ENCODE results near the gene GPR82. TPM values are rescaled to one million over a fixed set of nuclear protein-coding genes. Genes with fewer than 3 reads are reported as not detected.

Gene GPR82
- total and polyA plus RNA-seq, 7 donors = 0.01 to 0.15 (median 0.03) TPM; not detected in 4

DNA sequence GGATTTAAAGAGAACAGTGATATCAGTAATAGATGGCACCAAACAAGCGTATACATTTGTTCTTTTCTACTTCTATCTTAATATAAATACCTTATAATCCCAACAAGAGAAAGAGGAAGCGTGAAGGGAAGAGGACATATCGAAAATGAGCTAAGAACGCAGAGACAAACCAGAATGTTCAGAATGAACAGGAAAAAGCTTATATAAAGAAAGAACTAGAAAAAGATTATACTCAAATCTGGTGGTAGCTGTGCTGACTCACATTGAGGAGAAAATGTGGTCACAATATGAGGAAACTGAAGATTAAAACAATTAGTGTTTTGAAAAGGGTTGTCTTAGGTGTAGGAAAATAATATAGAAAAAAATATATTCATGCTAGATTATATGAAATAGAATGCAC lies 37.2 kb upstream of the GPR82 start:
- 67 to 100% (median 85%) methylated on average over 4 of the region's 4 CpGs for WGBS, 3 donors
- Histone ChIP-seq H3K36me3 (ENCODE audit: insufficient read depth in 1 of 2, low read depth in 1 of 2) (no peaks in the 10 kb centered on the region), H3K27me3 (ENCODE audit: insufficient read depth in 3 of 3, low read length in 2 of 3) (peaks cover 0 to 3% (median 0%) of the 10 kb centered on the region in 3 donors), H3K27ac (no peak overlapping the region), H3K4me1 (no peaks in the 10 kb centered on the region), H3K4me3 (no peak overlapping the region), H3K9me3 (no peaks in the 10 kb centered on the region)
- ATAC-seq = no peak
- DNase-seq = no peak
- TF ChIP-seq, protein P1, sequence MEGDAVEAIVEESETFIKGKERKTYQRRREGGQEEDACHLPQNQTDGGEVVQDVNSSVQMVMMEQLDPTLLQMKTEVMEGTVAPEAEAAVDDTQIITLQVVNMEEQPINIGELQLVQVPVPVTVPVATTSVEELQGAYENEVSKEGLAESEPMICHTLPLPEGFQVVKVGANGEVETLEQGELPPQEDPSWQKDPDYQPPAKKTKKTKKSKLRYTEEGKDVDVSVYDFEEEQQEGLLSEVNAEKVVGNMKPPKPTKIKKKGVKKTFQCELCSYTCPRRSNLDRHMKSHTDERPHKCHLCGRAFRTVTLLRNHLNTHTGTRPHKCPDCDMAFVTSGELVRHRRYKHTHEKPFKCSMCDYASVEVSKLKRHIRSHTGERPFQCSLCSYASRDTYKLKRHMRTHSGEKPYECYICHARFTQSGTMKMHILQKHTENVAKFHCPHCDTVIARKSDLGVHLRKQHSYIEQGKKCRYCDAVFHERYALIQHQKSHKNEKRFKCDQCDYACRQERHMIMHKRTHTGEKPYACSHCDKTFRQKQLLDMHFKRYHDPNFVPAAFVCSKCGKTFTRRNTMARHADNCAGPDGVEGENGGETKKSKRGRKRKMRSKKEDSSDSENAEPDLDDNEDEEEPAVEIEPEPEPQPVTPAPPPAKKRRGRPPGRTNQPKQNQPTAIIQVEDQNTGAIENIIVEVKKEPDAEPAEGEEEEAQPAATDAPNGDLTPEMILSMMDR (IDR thresholded peaks at IDR 0.05) = no peak
- intact Hi-C loops (cut with DNase I) = no loop called here

DNA sequence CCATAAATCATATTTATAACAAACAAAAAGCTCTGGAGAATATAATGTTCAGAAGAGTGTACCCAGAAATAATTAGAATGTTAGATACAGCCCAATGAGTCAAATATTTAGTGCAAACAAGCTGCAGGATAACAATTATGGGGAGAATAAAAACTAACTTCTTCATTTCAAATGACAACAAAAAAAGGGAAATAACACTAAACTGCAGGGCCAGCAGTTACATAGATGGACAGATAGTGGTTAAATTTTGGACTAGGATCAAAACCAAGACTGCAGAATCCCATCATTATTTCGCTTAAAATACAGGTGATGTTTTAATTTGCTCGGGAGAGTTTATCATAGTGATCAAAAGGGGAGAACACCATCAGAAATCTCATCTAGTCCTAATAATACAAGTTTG lies 35.8 kb upstream of the GPR82 start:
- no peak for ATAC-seq
- H3K4me3 ChIP-seq = no peak overlapping the region
- H3K9me3 ChIP-seq = no peaks in the 10 kb centered on the region
- H3K36me3 ChIP-seq (ENCODE audit: insufficient read depth in 1 of 2, low read depth in 1 of 2) = no peaks in the 10 kb centered on the region
- 80 to 94% (median 83%) methylated on average over 2 of the region's 2 CpGs for WGBS, 3 donors
- H3K27me3 ChIP-seq (ENCODE audit: insufficient read depth in 3 of 3, low read length in 2 of 3) = peaks cover 0 to 3% (median 0%) of the 10 kb centered on the region in 3 donors
- no peaks in the 10 kb centered on the region for H3K4me1 ChIP-seq
- no peak overlapping the region for H3K27ac ChIP-seq
- TF ChIP-seq, protein P1 (IDR thresholded peaks at IDR 0.05) = no peak
- intact Hi-C loops (cut with DNase I) = no loop called here
- no peak for DNase-seq

GRCh38 chrX:41688835-41689234 lies 35.1 kb upstream of the GPR82 start, which contains the start of gene GPR34:
Gene GPR34, plus strand, starts transcription at chrX:41688973. Its CDS starts 6,661 bp downstream, at chrX:41695634.
- H3K9me3 ChIP-seq = no peaks in the 10 kb centered on the region
- TF ChIP-seq, protein P1 (IDR thresholded peaks at IDR 0.05) = no peak
- peaks cover 0 to 3% (median 0%) of the 10 kb centered on the region in 3 donors for H3K27me3 ChIP-seq (ENCODE audit: insufficient read depth in 3 of 3, low read length in 2 of 3)
- no peak for DNase-seq
- no peaks in the 10 kb centered on the region for H3K4me1 ChIP-seq
- no peak for ATAC-seq
- H3K4me3 ChIP-seq = no peak within 1 kb of the TSS
- intact Hi-C loops (cut with DNase I) = no loop called here
- H3K27ac ChIP-seq = no peak within 1 kb of the TSS
- whole genome bisulfite sequencing, 3 donors = 62 to 87% (median 79%) methylated on average over 8 of the region's 8 CpGs
- no peaks in the 10 kb centered on the region for H3K36me3 ChIP-seq (ENCODE audit: insufficient read depth in 1 of 2, low read depth in 1 of 2)

- no peaks in the 10 kb centered on the region for H3K36me3 ChIP-seq (ENCODE audit: insufficient read depth in 1 of 2, low read depth in 1 of 2)
- H3K27me3 ChIP-seq (ENCODE audit: insufficient read depth in 3 of 3, low read length in 2 of 3) = peaks cover 0 to 3% (median 0%) of the 10 kb centered on the region in 3 donors
- TF ChIP-seq, protein P1 (IDR thresholded peaks at IDR 0.05) = no peak
- no peak overlapping the region for H3K4me3 ChIP-seq
- H3K9me3 ChIP-seq = no peaks in the 10 kb centered on the region
- H3K4me1 ChIP-seq = no peaks in the 10 kb centered on the region
- intact Hi-C loops (cut with DNase I) = no loop called here
- no peak overlapping the region for H3K27ac ChIP-seq
- WGBS, 3 donors = 83 to 89% (median 86%) methylated on average over 3 of the region's 3 CpGs
- no peak for DNase-seq
- ATAC-seq = no peak
These were observed 34.3 kb upstream of the GPR82 start for GRCh38 chrX:41689711-41690110.

GRCh38 chrX:41692162-41692749 lies 31.7 kb upstream of the GPR82 start:
- H3K27ac ChIP-seq = no peak overlapping the region
- WGBS, 3 donors = 31 to 60% (median 53%) methylated on average over 1 of the region's 1 CpG
- DNase-seq (no peak), ATAC-seq (no peak)
- TF ChIP-seq, protein P1 (IDR thresholded peaks at IDR 0.05) = no peak
- H3K36me3 ChIP-seq (ENCODE audit: insufficient read depth in 1 of 2, low read depth in 1 of 2) = no peaks in the 10 kb centered on the region
- peaks cover 0 to under 1% (median 0%) of the 10 kb centered on the region in 3 donors for H3K27me3 ChIP-seq (ENCODE audit: insufficient read depth in 3 of 3, low read length in 2 of 3)
- H3K9me3 ChIP-seq = no peaks in the 10 kb centered on the region
- H3K4me1 ChIP-seq = no peaks in the 10 kb centered on the region
- H3K4me3 ChIP-seq = no peak overlapping the region
- intact Hi-C loops (cut with DNase I) = no loop called here
